Measurements from ENCODE around the gene KLC4. TPM values are rescaled to one million over a fixed set of nuclear protein-coding genes. Genes with fewer than 3 reads are reported as not detected.

Gene KLC4
- total and polyA plus RNA-seq, 9 of the 15 experiments (the other 6 are each of a cell fraction or from before 2014, with no cell fraction given), result 1.7 to 16.2 (median 7.7) TPM

DNA sequence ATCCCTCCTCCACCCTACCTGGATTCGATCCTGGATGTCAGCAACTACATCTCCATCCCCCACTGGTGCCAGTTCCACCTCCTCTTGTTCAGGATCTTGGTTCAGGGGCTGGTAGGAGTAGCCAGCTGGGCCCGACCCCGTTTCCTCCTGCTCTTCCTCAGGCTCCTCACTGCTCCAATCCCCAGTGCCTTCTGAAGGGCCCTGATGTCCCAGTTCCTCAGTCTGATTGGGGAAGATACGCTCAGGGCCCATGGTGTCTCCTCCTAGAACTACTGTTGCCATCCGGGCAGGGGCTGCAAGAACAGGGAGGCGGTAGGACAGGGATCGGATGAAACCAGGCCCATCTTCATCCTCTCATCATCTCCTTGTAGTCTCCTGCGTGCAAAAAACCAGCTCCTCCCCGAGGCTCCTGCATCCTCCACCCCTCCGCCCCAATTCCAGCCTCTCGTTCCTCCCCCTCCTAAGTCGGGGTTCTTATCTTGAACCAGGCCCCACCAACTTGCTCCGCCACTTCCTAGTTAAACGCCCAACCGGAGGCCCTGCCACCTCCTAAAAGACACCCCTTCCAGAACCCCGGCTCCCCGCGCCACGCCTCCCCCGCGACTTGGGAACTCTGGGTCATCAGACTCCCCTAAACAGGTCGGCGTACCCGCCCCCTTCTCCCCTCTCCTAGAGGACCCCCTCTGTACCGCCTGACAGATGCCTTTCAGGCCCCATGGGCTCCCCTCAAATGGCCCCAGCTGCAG is 46.2 kb upstream of the KLC4 start (continued):
- TF ChIP-seq, protein P1, sequence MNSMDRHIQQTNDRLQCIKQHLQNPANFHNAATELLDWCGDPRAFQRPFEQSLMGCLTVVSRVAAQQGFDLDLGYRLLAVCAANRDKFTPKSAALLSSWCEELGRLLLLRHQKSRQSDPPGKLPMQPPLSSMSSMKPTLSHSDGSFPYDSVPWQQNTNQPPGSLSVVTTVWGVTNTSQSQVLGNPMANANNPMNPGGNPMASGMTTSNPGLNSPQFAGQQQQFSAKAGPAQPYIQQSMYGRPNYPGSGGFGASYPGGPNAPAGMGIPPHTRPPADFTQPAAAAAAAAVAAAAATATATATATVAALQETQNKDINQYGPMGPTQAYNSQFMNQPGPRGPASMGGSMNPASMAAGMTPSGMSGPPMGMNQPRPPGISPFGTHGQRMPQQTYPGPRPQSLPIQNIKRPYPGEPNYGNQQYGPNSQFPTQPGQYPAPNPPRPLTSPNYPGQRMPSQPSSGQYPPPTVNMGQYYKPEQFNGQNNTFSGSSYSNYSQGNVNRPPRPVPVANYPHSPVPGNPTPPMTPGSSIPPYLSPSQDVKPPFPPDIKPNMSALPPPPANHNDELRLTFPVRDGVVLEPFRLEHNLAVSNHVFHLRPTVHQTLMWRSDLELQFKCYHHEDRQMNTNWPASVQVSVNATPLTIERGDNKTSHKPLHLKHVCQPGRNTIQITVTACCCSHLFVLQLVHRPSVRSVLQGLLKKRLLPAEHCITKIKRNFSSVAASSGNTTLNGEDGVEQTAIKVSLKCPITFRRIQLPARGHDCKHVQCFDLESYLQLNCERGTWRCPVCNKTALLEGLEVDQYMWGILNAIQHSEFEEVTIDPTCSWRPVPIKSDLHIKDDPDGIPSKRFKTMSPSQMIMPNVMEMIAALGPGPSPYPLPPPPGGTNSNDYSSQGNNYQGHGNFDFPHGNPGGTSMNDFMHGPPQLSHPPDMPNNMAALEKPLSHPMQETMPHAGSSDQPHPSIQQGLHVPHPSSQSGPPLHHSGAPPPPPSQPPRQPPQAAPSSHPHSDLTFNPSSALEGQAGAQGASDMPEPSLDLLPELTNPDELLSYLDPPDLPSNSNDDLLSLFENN (IDR thresholded peaks at IDR 0.05; ENCODE audit: low read depth in 2 of 2, low read length in 2 of 2), result peak in 1 of 2 experiments; percentile 7; a peak in 1 of 4 replicates
- TF ChIP-seq MXI1 (IDR thresholded peaks at IDR 0.05; ENCODE audit: low read depth, low read length) (0 out of 2 replicates have a peak, but pooled peaks have one; percentile 47), EP400 (IDR thresholded peaks at IDR 0.05) (peak; percentile 55; the same call in 1 of the 2 replicates), TOE1 (IDR thresholded peaks at IDR 0.05; ENCODE audit: borderline replicate concordance) (peak; percentile 29; the same call in 1 of the 2 replicates), TOE1 (CRISPR knock-in tag; IDR thresholded peaks at IDR 0.05; ENCODE audit: borderline replicate concordance, low read depth) (no peak), SIN3A (IDR thresholded peaks at IDR 0.05; ENCODE audit: borderline replicate concordance in 2 of 2, control insufficient read depth in 1 of 2, low read depth in 2 of 2, low read length in 2 of 2) (peak in 1 of 2 experiments; percentile 93; a peak in 1 of 4 replicates), MYC (IDR thresholded peaks at IDR 0.05; ENCODE audit: low read depth, low read length) (no peak; the same call in 1 of the 2 replicates), MYC (CRISPR knock-in tag; IDR thresholded peaks at IDR 0.05; ENCODE audit: borderline replicate concordance, low read depth) (peak; percentile 51; the same call in 1 of the 2 replicates), ARID1B (IDR thresholded peaks at IDR 0.05) (peak; percentile 47; the same call in 1 of the 2 replicates), POLR2H (tag; IDR thresholded peaks at IDR 0.05; ENCODE audit: low read depth) (no peak), FOXJ2 (tag; IDR thresholded peaks at IDR 0.05) (0 out of 2 replicates have a peak, but pooled peaks have one; percentile 45), KAT2B (IDR thresholded peaks at IDR 0.05; ENCODE audit: low read depth, low read length) (no peak), MTA3 (IDR thresholded peaks at IDR 0.05; ENCODE audit: borderline replicate concordance) (0 out of 2 replicates have a peak, but pooled peaks have one; percentile 27), LEF1 (IDR thresholded peaks at IDR 0.05) (0 out of 2 replicates have a peak, but pooled peaks have one; percentile 25), ZNF239 (CRISPR knock-in tag; IDR thresholded peaks at IDR 0.05) (no peak), PML (IDR thresholded peaks at IDR 0.05; ENCODE audit: low read length) (peak; percentile 12; the same call in 1 of the 2 replicates), POLR2A (conservative IDR thresholded peaks at IDR 0.05) (peak; percentile 38; the same call in 1 of the 2 replicates), ELF2 (CRISPR knock-in tag; IDR thresholded peaks at IDR 0.05) (0 out of 2 replicates have a peak, but pooled peaks have one; percentile 28), ZNF121 (CRISPR knock-in tag; conservative IDR thresholded peaks at IDR 0.05) (0 out of 2 replicates have a peak, but pooled peaks have one; percentile 22), TCF7L2 (IDR thresholded peaks at IDR 0.05; ENCODE audit: low read depth, low read length) (0 out of 2 replicates have a peak, but pooled peaks have one; percentile 14)
- TF ChIP-seq, protein P2, sequence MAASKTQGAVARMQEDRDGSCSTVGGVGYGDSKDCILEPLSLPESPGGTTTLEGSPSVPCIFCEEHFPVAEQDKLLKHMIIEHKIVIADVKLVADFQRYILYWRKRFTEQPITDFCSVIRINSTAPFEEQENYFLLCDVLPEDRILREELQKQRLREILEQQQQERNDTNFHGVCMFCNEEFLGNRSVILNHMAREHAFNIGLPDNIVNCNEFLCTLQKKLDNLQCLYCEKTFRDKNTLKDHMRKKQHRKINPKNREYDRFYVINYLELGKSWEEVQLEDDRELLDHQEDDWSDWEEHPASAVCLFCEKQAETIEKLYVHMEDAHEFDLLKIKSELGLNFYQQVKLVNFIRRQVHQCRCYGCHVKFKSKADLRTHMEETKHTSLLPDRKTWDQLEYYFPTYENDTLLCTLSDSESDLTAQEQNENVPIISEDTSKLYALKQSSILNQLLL (CRISPR knock-in tag; IDR thresholded peaks at IDR 0.05; ENCODE audit: borderline replicate concordance), result no peak
